ENCODE measurements around the gene NUDT8. TPM values are rescaled to one million over a fixed set of nuclear protein-coding genes. Genes with fewer than 3 reads are reported as not detected.
"Not testable (repeated sequence)": the region's sequence is repeated elsewhere in the genome, so short reads cannot be mapped to it uniquely, and the experiment has no call there.

The NUDT8 gene
- total and polyA plus RNA-seq, 2 donors (not counting 1 experiment from before 2014, with no cell fraction given): 6.9 to 7.1 TPM

- POLR2A ChIA-PET: no interaction called here
- TF ChIP-seq EZH2 (IDR thresholded peaks at IDR 0.05; ENCODE audit: borderline replicate concordance, insufficient read depth, low read depth, low read length, poor library complexity, severe bottlenecking) (no peak), CTCF (IDR thresholded peaks at IDR 0.05) (no peak)
Measured at GRCh38 chr11:67626970-67627369, 2.8 kb downstream of the NUDT8 start.

GRCh38 chr11:67626131-67626833 is 3.5 kb downstream of the NUDT8 start:
- H3K9me3 ChIP-seq (ENCODE audit: control extremely low read depth in 1 of 3, control insufficient read depth in 2 of 3, insufficient read depth in 1 of 3, low read length in 2 of 3); H3K27me3 ChIP-seq (replicated peaks in 1 of 4; ENCODE audit: control extremely low read depth in 1 of 4, control insufficient read depth in 3 of 4, insufficient read depth in 4 of 4, low read length in 3 of 4); ATAC-seq (ENCODE audit: low read depth); H4K20me1 ChIP-seq (ENCODE audit: control insufficient read depth, insufficient read depth, low read length, poor library complexity, severe bottlenecking); H3K27me3 Mint-ChIP-seq; H3K36me3 ChIP-seq (replicated peaks in 1 of 2; ENCODE audit: control extremely low read depth in 1 of 2, control insufficient read depth in 1 of 2, extremely low read depth in 1 of 2, insufficient read depth in 2 of 2, low read length in 1 of 2); DNase-seq; H3K27ac ChIP-seq (ENCODE audit: low read length in 2 of 2); H3K27ac Mint-ChIP-seq; H3K9ac ChIP-seq (ENCODE audit: low read length); H3K9me3 Mint-ChIP-seq (ENCODE audit: insufficient read depth); H3K4me2 ChIP-seq (replicated peaks; ENCODE audit: low read depth, low read length, poor library complexity, severe bottlenecking); H2AFZ ChIP-seq (ENCODE audit: insufficient read depth, low read depth, low read length, poor library complexity, severe bottlenecking); H3K79me2 ChIP-seq (ENCODE audit: control insufficient read depth, insufficient read depth, low read length); H3K4me3 Mint-ChIP-seq; POLR2A ChIA-PET; intact Hi-C loops (cut with micrococcal nuclease); H3K4me3 ChIP-seq (ENCODE audit: control extremely low read depth in 1 of 5, extremely low read depth in 1 of 5, insufficient read depth in 1 of 5, low read depth in 2 of 5, low read length in 4 of 5): not testable (repeated sequence)
- CTCF ChIA-PET: interaction anchor here (0.6 to 7.5 kb wide), 7 partner anchors 10 to 65 kb away, joined by 3 to 105 read pairs (median 4); partner anchors contain the start of genes ACY3 and TBX10
- H3K4me1 Mint-ChIP-seq: peaks cover 15% of the 10 kb centered on the region
- WGBS (ENCODE audit: insufficient coverage): 100% methylated on average over 2 of the region's 10 CpGs
- H3K4me1 ChIP-seq (ENCODE audit: control insufficient read depth in 2 of 2, insufficient read depth in 2 of 2, low read length in 2 of 2): peaks cover 14 to 19% of the 10 kb centered on the region in 2 donors

More at GRCh38 chr11:67626970-67627369, 2.8 kb downstream of the NUDT8 start:
- H3K4me3 Mint-ChIP-seq: no peak overlapping the region
- Histone ChIP-seq H2AFZ (ENCODE audit: insufficient read depth, low read depth, low read length, poor library complexity, severe bottlenecking) (no peak overlapping the region), H3K79me2 (ENCODE audit: control insufficient read depth, insufficient read depth, low read length) (no peaks in the 10 kb centered on the region), H3K4me1 (ENCODE audit: control insufficient read depth in 2 of 2, insufficient read depth in 2 of 2, low read length in 2 of 2) (peaks cover 14 to 19% of the 10 kb centered on the region in 2 donors), H3K4me2 (replicated peaks; ENCODE audit: low read depth, low read length, poor library complexity, severe bottlenecking) (no peak overlapping the region), H3K36me3 (replicated peaks in 1 of 2; ENCODE audit: control extremely low read depth in 1 of 2, control insufficient read depth in 1 of 2, extremely low read depth in 1 of 2, insufficient read depth in 2 of 2, low read length in 1 of 2) (no peaks in the 10 kb centered on the region), H3K27me3 (replicated peaks in 1 of 4; ENCODE audit: control extremely low read depth in 1 of 4, control insufficient read depth in 3 of 4, insufficient read depth in 4 of 4, low read length in 3 of 4) (no peaks in the 10 kb centered on the region), H3K9ac (ENCODE audit: low read length) (no peak overlapping the region), H4K20me1 (ENCODE audit: control insufficient read depth, insufficient read depth, low read length, poor library complexity, severe bottlenecking) (peaks cover 9% of the 10 kb centered on the region), H3K4me3 (ENCODE audit: control extremely low read depth in 1 of 5, extremely low read depth in 1 of 5, insufficient read depth in 1 of 5, low read depth in 2 of 5, low read length in 4 of 5) (no peak overlapping the region), H3K9me3 (ENCODE audit: control extremely low read depth in 1 of 3, control insufficient read depth in 2 of 3, insufficient read depth in 1 of 3, low read length in 2 of 3) (no peaks in the 10 kb centered on the region), H3K27ac (ENCODE audit: low read length in 2 of 2) (no peak overlapping the region)
- CTCF ChIA-PET: interaction anchor here (0.6 to 7.5 kb wide), 8 partner anchors 11 to 65 kb away, joined by 3 to 105 read pairs (median 4); partner anchors contain the start of genes ACY3 and TBX10
- 93% methylated on average over 7 of the region's 10 CpGs for WGBS (ENCODE audit: insufficient coverage)
- ATAC-seq (ENCODE audit: low read depth): no peak
- DNase-seq: no peak
- H3K9me3 Mint-ChIP-seq (ENCODE audit: insufficient read depth): no peaks in the 10 kb centered on the region
- no peaks in the 10 kb centered on the region for H3K27me3 Mint-ChIP-seq
- intact Hi-C loops (cut with micrococcal nuclease): no loop called here
- no peak overlapping the region for H3K27ac Mint-ChIP-seq
- H3K4me1 Mint-ChIP-seq: peaks cover 17% of the 10 kb centered on the region

- POLR2A ChIA-PET; H3K27me3 Mint-ChIP-seq; DNase-seq; H3K27ac Mint-ChIP-seq; intact Hi-C loops (cut with micrococcal nuclease); ATAC-seq (ENCODE audit: low read depth); H3K9ac ChIP-seq (ENCODE audit: low read length); H3K4me3 ChIP-seq (ENCODE audit: control extremely low read depth in 1 of 5, extremely low read depth in 1 of 5, insufficient read depth in 1 of 5, low read depth in 2 of 5, low read length in 4 of 5); H3K27ac ChIP-seq (ENCODE audit: low read length in 2 of 2); H3K4me2 ChIP-seq (replicated peaks; ENCODE audit: low read depth, low read length, poor library complexity, severe bottlenecking); H3K79me2 ChIP-seq (ENCODE audit: control insufficient read depth, insufficient read depth, low read length); H3K9me3 ChIP-seq (ENCODE audit: control extremely low read depth in 1 of 3, control insufficient read depth in 2 of 3, insufficient read depth in 1 of 3, low read length in 2 of 3); H2AFZ ChIP-seq (ENCODE audit: insufficient read depth, low read depth, low read length, poor library complexity, severe bottlenecking); CTCF ChIA-PET; H3K4me1 Mint-ChIP-seq; H3K4me3 Mint-ChIP-seq; H3K27me3 ChIP-seq (replicated peaks in 1 of 4; ENCODE audit: control extremely low read depth in 1 of 4, control insufficient read depth in 3 of 4, insufficient read depth in 4 of 4, low read length in 3 of 4); H3K4me1 ChIP-seq (ENCODE audit: control insufficient read depth in 2 of 2, insufficient read depth in 2 of 2, low read length in 2 of 2); H4K20me1 ChIP-seq (ENCODE audit: control insufficient read depth, insufficient read depth, low read length, poor library complexity, severe bottlenecking); H3K36me3 ChIP-seq (replicated peaks in 1 of 2; ENCODE audit: control extremely low read depth in 1 of 2, control insufficient read depth in 1 of 2, extremely low read depth in 1 of 2, insufficient read depth in 2 of 2, low read length in 1 of 2); H3K9me3 Mint-ChIP-seq (ENCODE audit: insufficient read depth): not testable (repeated sequence)
- WGBS (ENCODE audit: insufficient coverage): 100% methylated on average over 1 of the region's 1 CpG
Measured at GRCh38 chr11:67623795-67624194, 5.9 kb downstream of the NUDT8 start.

All from B cell (primary cell).